ENCODE measurements around the gene NHLRC4.

NHLRC4 gene

DNA sequence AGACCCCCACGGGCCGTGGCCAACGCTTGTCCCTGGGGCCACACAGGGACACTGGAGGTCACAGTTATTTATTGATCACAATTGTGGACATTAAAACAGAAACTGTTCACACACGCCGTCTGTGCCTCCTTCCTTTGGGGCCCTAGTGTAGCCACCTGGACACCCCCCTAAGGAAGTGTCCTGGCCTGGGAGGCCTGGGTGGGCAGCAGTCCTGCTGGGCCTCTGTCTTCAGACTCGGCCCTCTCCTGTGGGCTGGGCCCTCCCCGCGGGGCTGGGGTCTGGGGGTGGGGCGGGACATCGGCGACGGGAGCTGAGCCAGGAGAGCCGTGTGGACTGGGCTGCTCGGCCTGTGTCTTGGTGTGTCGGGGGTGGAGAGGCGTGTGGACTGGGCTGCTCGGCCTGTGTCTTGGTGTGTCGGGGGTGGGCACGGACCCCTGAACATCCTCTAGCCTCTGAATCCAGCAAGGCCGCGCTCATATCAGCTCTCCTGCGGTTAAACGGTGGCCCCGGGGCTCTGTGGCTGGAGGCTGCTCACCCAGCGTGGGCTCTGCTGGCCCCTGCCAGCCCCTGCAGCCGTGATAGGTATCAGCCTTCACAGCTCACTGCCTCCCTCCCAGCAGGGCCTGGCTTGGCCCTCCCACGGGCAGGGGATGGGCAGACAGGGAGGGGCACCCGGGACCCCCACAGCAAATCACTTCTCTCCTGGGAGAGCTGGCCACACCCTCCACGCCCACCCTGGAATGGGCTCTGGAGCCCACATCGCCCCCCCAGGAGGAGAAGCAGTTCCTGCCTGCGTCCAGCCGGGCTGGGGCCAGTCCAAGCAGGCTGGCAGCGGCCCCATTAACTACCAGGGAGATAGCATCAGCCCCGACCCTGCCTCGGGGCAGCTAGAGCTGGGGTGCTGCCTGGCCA is 1.1 kb upstream of the NHLRC4 start:
- in situ Hi-C loops (cut with MboI; ENCODE audit: low sequenced_read_pairs): no loop called here

- in situ Hi-C loops (cut with MboI; ENCODE audit: low sequenced_read_pairs): no loop called here
These were observed 810 bp downstream of the NHLRC4 start for GRCh38 chr16:567373-568256.

DNA sequence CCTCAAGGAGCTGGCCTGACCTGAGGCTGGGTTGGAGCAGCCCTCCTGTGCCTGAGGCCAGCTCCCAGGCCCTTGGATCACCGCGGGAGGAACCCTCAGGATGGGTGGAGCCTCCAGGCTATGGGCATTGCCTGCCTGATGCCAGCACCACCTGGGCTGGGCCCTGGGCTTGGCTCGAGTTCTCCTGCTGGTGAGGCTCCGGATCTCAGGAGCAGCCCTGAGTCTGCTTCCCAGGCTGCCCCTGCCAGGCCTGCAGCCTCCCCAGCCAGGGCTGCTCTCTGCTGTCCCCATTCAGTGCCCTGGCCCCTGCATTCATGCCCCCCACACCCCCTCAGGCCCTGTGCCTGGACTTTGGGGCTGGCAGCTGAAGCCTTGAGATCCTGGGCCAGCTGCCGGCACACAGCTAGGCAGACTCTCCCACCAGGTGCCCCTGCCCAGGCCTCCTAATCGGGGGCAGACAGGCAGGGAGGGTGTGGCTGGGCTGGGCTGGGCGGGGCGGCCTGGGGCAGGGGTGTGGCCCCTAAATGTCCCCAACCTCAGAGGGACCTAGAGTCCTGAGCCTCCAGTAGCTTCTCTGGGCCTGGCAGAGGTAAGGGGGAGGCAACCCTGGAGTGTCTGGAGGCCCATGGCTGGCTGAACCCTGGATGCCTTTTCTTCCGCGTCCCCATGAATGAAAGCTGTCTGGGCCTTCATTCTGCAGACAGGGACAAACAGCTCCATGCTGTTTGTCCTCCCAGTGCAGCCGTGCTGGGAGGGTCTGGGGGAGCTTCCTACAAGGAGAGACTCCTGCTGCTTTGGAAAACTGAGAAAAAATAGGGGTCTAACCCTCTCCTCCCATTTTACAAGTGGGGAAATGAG is 1.8 kb downstream of the NHLRC4 start:
- in situ Hi-C loops (cut with MboI; ENCODE audit: low sequenced_read_pairs): no loop called here

GRCh38 chr16:569445-570254 is 2.8 kb downstream of the NHLRC4 start, which contains the start of gene PIGQ:
Gene PIGQ (plus strand): TSS chr16:569968. CDS start chr16:574075, 4,107 bp downstream.
- in situ Hi-C loops (cut with MboI; ENCODE audit: low sequenced_read_pairs): no loop called here

GRCh38 chr16:572865-573650 is 6.3 kb downstream of the NHLRC4 start:
- in situ Hi-C loops (cut with MboI; ENCODE audit: low sequenced_read_pairs): no loop called here

- in situ Hi-C loops (cut with MboI; ENCODE audit: low sequenced_read_pairs): no loop called here
These were observed 7.4 kb downstream of the NHLRC4 start for GRCh38 chr16:574021-574760.

GRCh38 chr16:575354-576196 is 8.8 kb downstream of the NHLRC4 start:
- in situ Hi-C loops (cut with MboI; ENCODE audit: low sequenced_read_pairs): no loop called here

- in situ Hi-C loops (cut with MboI; ENCODE audit: low sequenced_read_pairs): no loop called here
These were observed 9.5 kb downstream of the NHLRC4 start for GRCh38 chr16:576197-576822.

DNA sequence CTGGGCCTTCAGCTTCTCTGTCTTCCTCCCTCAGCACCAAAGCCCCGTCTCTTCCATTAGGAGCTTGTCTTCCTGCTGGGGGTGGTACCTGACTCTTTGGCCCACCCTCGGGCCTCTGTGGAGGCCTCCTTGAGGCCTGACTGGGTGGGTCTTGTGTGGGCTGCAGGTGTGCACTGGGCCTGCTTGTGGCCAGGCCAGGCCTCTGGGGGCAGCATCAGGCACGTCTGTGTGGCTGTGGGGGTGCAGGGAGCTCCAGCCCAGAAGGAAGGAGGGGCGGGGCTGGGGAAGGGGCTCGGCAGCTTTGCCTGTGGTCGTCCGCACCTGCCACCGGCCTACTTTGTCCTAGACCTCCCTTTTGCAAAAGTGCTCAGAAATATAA is 10.0 kb downstream of the NHLRC4 start:
- in situ Hi-C loops (cut with MboI; ENCODE audit: low sequenced_read_pairs): no loop called here

DNA sequence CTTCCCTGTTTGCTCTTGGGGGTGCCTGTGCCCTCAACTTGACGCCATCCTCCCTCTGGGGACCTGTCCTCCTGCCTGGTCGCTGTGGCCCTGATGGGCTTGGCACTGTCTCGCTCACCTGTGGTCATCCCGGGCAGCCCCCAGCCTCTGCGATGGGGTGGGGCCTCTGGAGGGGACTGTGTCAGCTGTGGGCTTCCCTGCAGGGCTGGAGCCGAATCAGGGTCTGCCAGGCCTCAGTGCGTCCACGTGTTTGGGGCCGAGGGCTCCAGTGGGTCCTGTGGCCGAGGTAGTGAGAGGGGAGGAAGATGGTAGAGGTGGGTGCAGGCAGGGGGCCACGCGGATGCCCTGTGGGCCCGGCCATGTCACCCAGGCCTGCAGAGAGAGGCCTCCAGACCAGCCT is 11.0 kb downstream of the NHLRC4 start:
- in situ Hi-C loops (cut with MboI; ENCODE audit: low sequenced_read_pairs): no loop called here

DNA sequence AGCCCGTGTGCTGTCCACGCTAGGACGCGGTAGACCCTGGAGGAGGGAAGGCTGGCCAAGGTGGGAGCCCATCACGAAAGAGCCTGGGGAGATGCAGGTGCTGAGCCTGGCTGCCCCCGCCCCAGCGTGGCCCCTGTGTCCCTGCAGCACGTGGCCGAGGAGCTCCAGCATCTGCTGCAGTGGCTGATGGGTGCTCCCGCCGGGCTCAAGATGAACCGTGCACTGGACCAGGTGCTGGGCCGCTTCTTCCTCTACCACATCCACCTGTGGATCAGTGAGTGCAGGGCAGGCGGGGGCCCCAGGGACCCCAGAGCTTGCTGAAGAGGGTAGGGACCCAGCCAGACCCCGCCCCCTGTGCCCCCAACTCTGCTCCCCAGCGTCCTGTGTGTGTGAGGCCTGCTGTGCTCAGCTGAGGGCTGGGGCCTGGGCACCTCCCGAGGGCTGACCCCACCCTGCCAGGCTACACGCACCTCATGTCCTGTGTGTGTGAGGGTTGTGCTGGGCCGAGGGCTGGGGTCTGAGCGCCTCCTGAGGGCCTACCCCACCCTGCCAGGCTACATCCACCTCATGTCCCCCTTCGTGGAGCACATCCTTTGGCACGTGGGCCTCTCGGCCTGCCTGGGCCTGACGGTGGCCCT is 11.5 kb downstream of the NHLRC4 start:
- in situ Hi-C loops (cut with MboI; ENCODE audit: low sequenced_read_pairs): no loop called here

DNA sequence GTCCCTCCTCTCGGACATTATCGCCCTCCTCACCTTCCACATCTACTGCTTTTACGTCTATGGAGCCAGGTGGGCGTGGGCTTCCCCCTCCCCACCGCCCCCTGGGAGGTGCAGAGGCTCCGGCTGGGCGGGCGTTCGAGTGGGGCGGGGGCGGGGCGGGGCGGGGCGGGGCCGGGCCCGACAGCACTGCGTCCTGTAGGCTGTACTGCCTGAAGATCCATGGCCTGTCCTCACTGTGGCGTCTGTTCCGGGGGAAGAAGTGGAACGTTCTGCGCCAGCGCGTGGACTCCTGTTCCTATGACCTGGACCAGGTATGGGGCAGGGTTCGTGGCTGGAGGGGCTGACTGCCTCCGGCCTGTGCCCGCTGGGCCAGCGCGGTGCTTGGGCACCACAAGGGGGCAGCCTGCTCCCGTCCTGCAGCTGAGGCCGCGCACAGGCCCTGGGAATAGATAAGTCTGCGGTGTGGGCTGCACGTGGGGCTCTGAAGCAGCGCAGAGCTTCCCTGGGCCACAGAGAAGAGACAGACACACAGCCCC is 12.1 kb downstream of the NHLRC4 start:
- in situ Hi-C loops (cut with MboI; ENCODE audit: low sequenced_read_pairs): no loop called here

DNA sequence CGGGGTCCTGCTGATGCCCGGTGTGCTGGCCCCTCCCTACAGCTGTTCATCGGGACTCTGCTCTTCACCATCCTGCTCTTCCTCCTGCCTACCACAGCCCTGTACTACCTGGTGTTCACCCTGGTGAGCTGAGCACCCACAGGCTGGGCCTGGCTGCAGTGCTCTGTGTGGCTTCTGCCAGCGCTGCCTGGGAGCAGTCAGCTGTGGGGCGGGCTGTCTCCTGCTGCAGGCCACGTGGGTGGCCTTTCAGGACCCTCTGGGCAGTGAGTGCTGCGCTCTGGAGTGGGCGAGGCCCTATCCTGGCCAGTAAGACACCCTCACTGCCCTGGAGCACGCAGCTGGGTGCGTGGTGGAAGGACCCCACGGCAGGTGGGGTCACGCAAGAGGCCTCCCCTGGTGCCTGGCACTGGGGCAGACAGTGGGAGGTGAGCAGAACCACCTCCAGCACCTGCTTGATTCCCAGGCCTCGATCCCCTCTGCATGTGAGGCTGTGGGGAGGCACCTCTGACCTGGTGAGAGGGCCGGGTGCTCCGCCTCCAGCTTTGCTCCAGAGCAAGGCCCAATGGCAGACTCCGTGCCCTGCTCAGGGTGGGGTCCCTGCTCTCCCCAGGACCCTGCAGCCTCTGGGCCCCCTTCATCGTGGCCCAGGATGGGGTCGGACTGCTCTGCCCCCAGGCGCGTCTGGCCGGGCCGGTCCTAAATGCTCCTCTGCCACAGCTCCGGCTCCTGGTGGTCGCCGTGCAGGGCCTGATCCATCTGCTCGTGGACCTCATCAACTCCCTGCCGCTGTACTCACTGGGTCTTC is 13.5 kb downstream of the NHLRC4 start:
- in situ Hi-C loops (cut with MboI; ENCODE audit: low sequenced_read_pairs): no loop called here

GRCh38 chr16:580946-581498 is 14.2 kb downstream of the NHLRC4 start:
- in situ Hi-C loops (cut with MboI; ENCODE audit: low sequenced_read_pairs): no loop called here

GRCh38 chr16:582218-582613 is 15.4 kb downstream of the NHLRC4 start:
- in situ Hi-C loops (cut with MboI; ENCODE audit: low sequenced_read_pairs): no loop called here

Data from HL-60/S4 treated with retinoic acid at 250 ng/mL for 4 days and 3 days (cell line).